Spleen (tissue), 7 donors: Measurements from ENCODE around the gene VN1R2.

Source experiments
- CTCF ChIP-seq, 11 experiments: fragments of 200-600 bp in 7 of 11; fragments of 450-650 bp in 4 of 11; sonication (generic) in 4 of 11; IDR thresholded peaks in 8 of 11; conservative IDR thresholded peaks in 3 of 11; 1 replicate in 7 of 11; 2 replicates in 4 of 11; pipeline versions ENCODE4 v1.4.0 to v1.8.0; 2016 to 2021; ENCODE audit warnings: antibody characterized with exemption in 11 of 11, inconsistent platforms in 4 of 11, mild to moderate bottlenecking in 1 of 11
- POLR2A ChIP-seq, 3 donors: fragments of 450-650 bp; IDR thresholded peaks; one replicate each; pipeline ENCODE4 v1.5.1; 2017; ENCODE audit warnings: antibody characterized with exemption in 3 of 3, mild to moderate bottlenecking in 1 of 3
- POLR2AphosphoS5 ChIP-seq, 3 donors: sonication (generic); formaldehyde crosslinking; IDR thresholded peaks; one replicate each; pipeline ENCODE4 v1.5.1; 2017; ENCODE audit warnings: antibody characterized with exemption in 3 of 3
- donor health status: DM: no; HTN: no; CAD: no; lungs with moderate emphysema.
- donor health status: DM: no; HTN: no; CAD: no.
- donor health status: DM: no; HTN: no; CAD: no.

GRCh38 chr19:53224606-53225005 is 33.5 kb upstream of the VN1R2 start:
- TF ChIP-seq CTCF (IDR thresholded peaks at IDR 0.05 in 8 of 11, conservative IDR thresholded peaks at IDR 0.05 in 3 of 11) (no peak), POLR2A (IDR thresholded peaks at IDR 0.05) (no peak), POLR2AphosphoS5 (IDR thresholded peaks at IDR 0.05) (no peak)
